HL-60 (cell line): ENCODE measurements around the gene NME5.
"Not testable (repeated sequence)": the region's sequence is repeated elsewhere in the genome, so short reads cannot be mapped to it uniquely, and the experiment has no call there.

Experiments used
- DNase-seq, 2 experiments: peaks; one replicate each; pipeline ENCODE4 v3.0.0-alpha.2; 2010 to 2020; ENCODE audit warnings: low read depth in 1 of 2, low spot score in 1 of 2
- H3K27ac ChIP-seq: fragments of 250-450 bp; sonication (Bioruptor Pico); replicated peaks from 2 replicates; pipeline ENCODE4 v1.5.1; 2020; ENCODE audit warnings: mild to moderate bottlenecking, moderate library complexity
- H3K27me3 ChIP-seq: fragments of 250-450 bp; sonication (Bioruptor Pico); 2 replicates; pipeline ENCODE4 v1.5.1; 2021; ENCODE audit warnings: mild to moderate bottlenecking, moderate library complexity; ENCODE audit not compliant: insufficient read depth, poor library complexity, severe bottlenecking
- H3K4me3 ChIP-seq: replicated peaks from 2 replicates; pipeline ENCODE4 v1.5.1; 2011; ENCODE audit warnings: mild to moderate bottlenecking, control low read depth, low read length; ENCODE audit not compliant: insufficient read depth
- CTCF ChIP-seq: IDR thresholded peaks from one replicate; pipeline ENCODE4 v1.5.1; 2011; ENCODE audit warnings: low read length, control low read depth, inconsistent platforms; ENCODE audit not compliant: insufficient read depth
- GABPA ChIP-seq: IDR thresholded peaks from 2 replicates; pipeline ENCODE4 v1.6.1; 2012; ENCODE audit warnings: low read depth
- POLR2AphosphoS5 ChIP-seq: IDR thresholded peaks from 2 replicates; pipeline ENCODE4 v1.6.1; 2012; ENCODE audit warnings: low read depth
- REST ChIP-seq: IDR thresholded peaks from 2 replicates; pipeline ENCODE4 v1.6.1; 2012; ENCODE audit warnings: low read depth; ENCODE audit not compliant: insufficient replicate concordance
- SPI1 ChIP-seq: IDR thresholded peaks from 2 replicates; pipeline ENCODE4 v1.6.1; 2012; ENCODE audit warnings: low read depth, mild to moderate bottlenecking, borderline replicate concordance

Gene NME5

DNA sequence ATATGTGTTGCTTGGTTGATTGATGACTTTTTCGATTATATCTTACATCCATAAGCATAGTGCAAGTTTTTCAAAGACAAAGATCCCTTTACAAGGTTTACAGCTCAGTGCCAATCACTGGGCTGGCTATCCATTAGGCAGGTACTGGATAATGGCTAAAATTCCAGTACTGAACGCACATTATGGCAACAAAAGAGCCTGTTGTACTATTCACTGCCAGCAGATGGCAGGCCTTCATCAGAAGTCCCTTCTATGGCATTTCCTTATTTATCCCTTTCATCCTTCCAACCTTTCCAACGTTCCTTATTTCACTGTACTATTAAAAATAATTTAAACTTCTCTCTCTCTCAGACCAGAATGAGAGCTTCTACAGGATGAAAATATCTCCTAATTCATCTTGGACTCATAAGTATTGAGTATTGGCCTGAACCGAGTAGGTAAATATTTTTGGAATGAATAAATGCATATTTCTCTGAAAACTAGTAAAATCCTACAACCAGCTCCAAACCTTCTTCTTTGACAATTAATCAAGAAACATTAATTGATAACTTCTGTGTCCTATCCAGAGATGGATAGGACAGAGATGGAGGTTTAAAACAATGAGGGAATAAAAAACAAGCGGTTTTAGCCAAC is 62.0 kb downstream of the NME5 start:
- Histone ChIP-seq H3K4me3 (no peak overlapping the region), H3K27me3 (no peaks in the 10 kb centered on the region), H3K27ac (no peak overlapping the region)
- TF ChIP-seq SPI1 (peak; percentile 12; the same call in 1 of the 2 replicates), GABPA (no peak), CTCF (peak; percentile 25), POLR2AphosphoS5 (no peak)
- DNase-seq, result peak in 1 of 2 experiments; percentile 17

GRCh38 chr5:138070026-138070425 is 69.2 kb downstream of the NME5 start:
- H3K27me3 ChIP-seq, DNase-seq, H3K27ac ChIP-seq, H3K4me3 ChIP-seq: not testable (repeated sequence)

- peak; percentile 20 to 53 for DNase-seq
- TF ChIP-seq SPI1 (no peak), POLR2AphosphoS5 (no peak), GABPA (no peak), REST (no peak), CTCF (peak; percentile 36)
Observed at GRCh38 chr5:138068742-138069600, 70.3 kb downstream of the NME5 start.

GRCh38 chr5:138067945-138068344 is 71.3 kb downstream of the NME5 start:
- Histone ChIP-seq H3K27me3 (no peaks in the 10 kb centered on the region), H3K4me3 (no peak overlapping the region), H3K27ac (no peak overlapping the region)
- no peak for TF ChIP-seq GABPA
- no peak for TF ChIP-seq CTCF
- TF ChIP-seq POLR2AphosphoS5, result no peak
- TF ChIP-seq SPI1, result no peak
- no peak for TF ChIP-seq REST
- DNase-seq, result no peak

More at GRCh38 chr5:138068742-138069600, 70.3 kb downstream of the NME5 start:
- Histone ChIP-seq H3K27ac (no peak overlapping the region), H3K4me3 (no peak overlapping the region), H3K27me3 (no peaks in the 10 kb centered on the region)
